B cell (primary cell): Measurements from ENCODE around the gene SPPL3. TPM values are rescaled to one million over a fixed set of nuclear protein-coding genes. Genes with fewer than 3 reads are reported as not detected.
"Not testable (repeated sequence)": the region's sequence is repeated elsewhere in the genome, so short reads cannot be mapped to it uniquely, and the experiment has no call there.

Experiments used
- ATAC-seq: fragments of 200-7000 bp; cut with Tn5 transposase; one replicate; pipeline ENCODE4 v1.10.0; 2021; ENCODE audit warnings: low read depth, mild to moderate bottlenecking, moderate number of reproducible peaks, moderate library complexity
- CTCF ChIA-PET: fragments of 350-600 bp; sonication (Branson Sonifier 250); formaldehyde crosslinking; loops from one replicate; lab custom pipeline; 2021; ENCODE audit warnings: antibody characterized with exemption, inconsistent platforms; lab: Charles Lee
- POLR2A ChIA-PET: fragments of 350-600 bp; sonication (Branson Sonifier 250); formaldehyde crosslinking; loops from one replicate; lab custom pipeline; 2021; ENCODE audit warnings: antibody characterized with exemption; lab: Charles Lee
- DNase-seq: peaks from one replicate; pipeline ENCODE4 v3.0.0; 2013
- H2AFZ ChIP-seq: 2 replicates; pipeline ENCODE4 v1.6.1; 2012; ENCODE audit warnings: mild to moderate bottlenecking, low read depth, low read length; ENCODE audit not compliant: insufficient read depth, poor library complexity, severe bottlenecking
- H3K27ac ChIP-seq, 2 donors: 1 replicate in 1 of 2; 2 replicates in 1 of 2; pipeline ENCODE4 v1.5.1; 2012 to 2013; ENCODE audit warnings: low read length in 2 of 2, mild to moderate bottlenecking in 2 of 2, moderate library complexity in 1 of 2
- H3K27me3 ChIP-seq, 4 experiments: fragments of 200-600 bp in 1 of 4; sonication (generic) in 1 of 4; replicated peaks in 1 of 4; 1 replicate in 2 of 4; 2 replicates in 2 of 4; pipeline versions ENCODE4 v1.6.1 to v1.7.0; 2013 to 2016; ENCODE audit warnings: low read length in 3 of 4, mild to moderate bottlenecking in 2 of 4, mixed read lengths in 1 of 4, moderate library complexity in 1 of 4; ENCODE audit not compliant: insufficient read depth in 4 of 4, control insufficient read depth in 3 of 4; ENCODE audit errors: control extremely low read depth in 1 of 4
- H3K36me3 ChIP-seq, 2 experiments: replicated peaks in 1 of 2; 1 replicate in 1 of 2; 2 replicates in 1 of 2; pipeline versions ENCODE4 v1.6.1 to v1.7.1; 2013; ENCODE audit warnings: low read length in 1 of 2; ENCODE audit not compliant: insufficient read depth in 2 of 2, control insufficient read depth in 1 of 2; ENCODE audit errors: control extremely low read depth in 1 of 2, extremely low read depth in 1 of 2
- H3K4me1 ChIP-seq, 2 donors: fragments of 200-600 bp in 1 of 2; sonication (generic) in 1 of 2; 1 replicate in 1 of 2; 2 replicates in 1 of 2; pipeline versions ENCODE4 v1.5.1 to v1.6.1; 2013 to 2017; ENCODE audit warnings: low read length in 2 of 2; ENCODE audit not compliant: control insufficient read depth in 2 of 2, insufficient read depth in 2 of 2
- H3K4me2 ChIP-seq: replicated peaks from 2 replicates; pipeline ENCODE3; 2012; ENCODE audit warnings: mild to moderate bottlenecking, low read depth, low read length; ENCODE audit not compliant: poor library complexity, severe bottlenecking
- H3K4me3 ChIP-seq, 5 experiments: fragments of 200-600 bp in 1 of 5; sonication (generic) in 1 of 5; 1 replicate in 3 of 5; 2 replicates in 2 of 5; pipeline versions ENCODE4 v1.5.1 to v1.7.0; 2011 to 2016; ENCODE audit warnings: low read length in 4 of 5, mild to moderate bottlenecking in 4 of 5, low read depth in 2 of 5, control low read depth in 1 of 5, moderate library complexity in 1 of 5; ENCODE audit not compliant: insufficient read depth in 1 of 5; ENCODE audit errors: control extremely low read depth in 1 of 5, extremely low read depth in 1 of 5
- H3K79me2 ChIP-seq: fragments of 200-600 bp; sonication (generic); one replicate; pipeline ENCODE4 v1.6.0; 2016; ENCODE audit warnings: low read length; ENCODE audit not compliant: control insufficient read depth, insufficient read depth
- H3K9ac ChIP-seq: fragments of 200-600 bp; sonication (generic); 2 replicates; pipeline ENCODE4 v1.6.1; 2017; ENCODE audit warnings: mild to moderate bottlenecking, low read length, moderate library complexity
- H3K9me3 ChIP-seq, 3 donors: one replicate each; pipeline versions ENCODE4 v1.6.1 to v1.7.1; 2013; ENCODE audit warnings: low read length in 2 of 3; ENCODE audit not compliant: control insufficient read depth in 2 of 3, insufficient read depth in 1 of 3; ENCODE audit errors: control extremely low read depth in 1 of 3
- H4K20me1 ChIP-seq: 2 replicates; pipeline ENCODE4 v1.6.0; 2012; ENCODE audit warnings: mild to moderate bottlenecking, low read length; ENCODE audit not compliant: insufficient read depth, control insufficient read depth, poor library complexity, severe bottlenecking
- H3K27ac Mint-ChIP-seq: one replicate; pipeline ENCODE4 v1.8.0; 2021; ENCODE audit warnings: mixed read lengths
- H3K27me3 Mint-ChIP-seq: one replicate; pipeline ENCODE4 v1.8.0; 2021; ENCODE audit warnings: mixed read lengths
- H3K4me1 Mint-ChIP-seq: one replicate; pipeline ENCODE4 v1.8.0; 2021; ENCODE audit warnings: mixed read lengths
- H3K4me3 Mint-ChIP-seq: one replicate; pipeline ENCODE4 v1.8.0; 2021; ENCODE audit warnings: mixed read lengths
- H3K9me3 Mint-ChIP-seq: one replicate; pipeline ENCODE4 v1.8.0; 2022; ENCODE audit warnings: mixed read lengths; ENCODE audit not compliant: insufficient read depth
- CTCF ChIP-seq: fragments of 200-600 bp; IDR thresholded peaks from one replicate; pipeline ENCODE4 v1.8.0; 2022; ENCODE audit warnings: antibody characterized with exemption, mild to moderate bottlenecking
- EZH2 ChIP-seq: IDR thresholded peaks from 2 replicates; pipeline ENCODE4 v1.6.1; 2012; ENCODE audit warnings: borderline replicate concordance, low read depth, mild to moderate bottlenecking, moderate library complexity, low read length; ENCODE audit not compliant: insufficient read depth, poor library complexity, severe bottlenecking
- WGBS: methylation state at CpG from one replicate; pipeline ENCODE4 v1.1.5; 2013; ENCODE audit warnings: missing lambda C conversion rate; ENCODE audit not compliant: insufficient coverage; 5-methylcytosine and 5-hydroxymethylcytosine counted together
- intact Hi-C: fragments of 100-400 bp; cut with micrococcal nuclease; formaldehyde crosslinking; loops from one replicate; pipeline ENCODE4 v1.10.0; 2022
- polyA plus RNA-seq: library from polyadenylated mRNA; depleted of rRNA; stranded (reverse); fragments of >200 nt; gene quantifications from 2 replicates; pipeline ENCODE4 v1.2.3, GENCODE V29; 2012
- total RNA-seq, 2 donors: library from RNA; stranded (reverse); fragments of 120-200 nt in 1 of 2; gene quantifications; 1 replicate in 1 of 2; 2 replicates in 1 of 2; pipeline versions ENCODE4 v1.2.3 to v1.2.4, GENCODE V29; 2013 to 2022

SPPL3 gene
- total and polyA plus RNA-seq, 2 donors (not counting 1 experiment from before 2014, with no cell fraction given): 12.3 to 43.6 TPM

DNA sequence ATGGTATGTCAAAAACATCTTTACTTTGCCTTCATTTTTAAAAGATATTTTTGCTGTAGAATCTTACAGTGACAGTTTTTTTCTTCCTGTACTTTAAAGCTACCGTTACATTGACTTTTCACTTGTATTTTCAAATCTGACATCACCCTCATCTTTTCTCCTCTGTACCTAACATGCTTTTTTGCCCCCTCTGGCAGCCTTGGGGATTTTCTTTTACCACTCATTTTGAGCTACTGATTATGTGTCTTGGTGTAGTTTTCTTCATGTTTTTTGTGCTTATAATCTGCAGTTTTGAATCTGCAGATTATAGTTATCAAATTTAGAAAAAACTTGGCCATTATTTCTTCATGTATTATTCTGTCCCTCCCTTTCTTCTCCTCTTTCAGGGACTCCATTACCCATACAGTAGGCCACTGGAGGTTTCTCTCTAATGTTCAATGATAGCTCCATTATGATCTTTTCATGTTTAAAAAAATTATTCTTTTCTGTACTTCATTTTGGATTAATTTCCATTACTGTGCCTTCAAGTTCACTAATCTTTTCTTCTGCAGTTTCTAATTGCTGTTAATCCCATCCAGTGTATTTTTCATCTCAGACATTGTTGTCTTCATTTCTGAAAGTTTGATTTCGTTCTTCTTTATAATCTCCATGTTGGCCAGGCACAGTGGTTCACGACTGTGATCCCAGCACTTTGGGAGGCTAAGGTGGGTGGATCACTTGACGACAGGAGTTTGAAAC lies 108.5 kb downstream of the SPPL3 start:
- POLR2A ChIA-PET: no interaction called here
- Histone ChIP-seq H2AFZ (no peak overlapping the region), H3K9me3 (peaks cover 0 to 18% (median 13%) of the 10 kb centered on the region in 3 donors), H4K20me1 (peaks cover 41% of the 10 kb centered on the region), H3K79me2 (peaks cover 34% of the 10 kb centered on the region), H3K36me3 (peaks cover 0 to under 1% of the 10 kb centered on the region in 2 experiments), H3K4me3 (no peak overlapping the region), H3K9ac (no peak overlapping the region), H3K4me1 (peaks cover 23% of the 10 kb centered on the region in 2 donors), H3K27me3 (no peaks in the 10 kb centered on the region), H3K4me2 (no peak overlapping the region), H3K27ac (no peak overlapping the region)
- 100% methylated on average over 2 of the region's 4 CpGs for WGBS
- no peak for TF ChIP-seq CTCF
- TF ChIP-seq EZH2: no peak
- Mint-ChIP-seq H3K4me3 (no peak overlapping the region), H3K27ac (no peak overlapping the region), H3K4me1 (peaks cover 38% of the 10 kb centered on the region), H3K9me3 (peaks cover 14% of the 10 kb centered on the region), H3K27me3 (no peaks in the 10 kb centered on the region)
- DNase-seq: no peak
- intact Hi-C loops: no loop called here
- CTCF ChIA-PET: no interaction called here
- no peak for ATAC-seq

DNA sequence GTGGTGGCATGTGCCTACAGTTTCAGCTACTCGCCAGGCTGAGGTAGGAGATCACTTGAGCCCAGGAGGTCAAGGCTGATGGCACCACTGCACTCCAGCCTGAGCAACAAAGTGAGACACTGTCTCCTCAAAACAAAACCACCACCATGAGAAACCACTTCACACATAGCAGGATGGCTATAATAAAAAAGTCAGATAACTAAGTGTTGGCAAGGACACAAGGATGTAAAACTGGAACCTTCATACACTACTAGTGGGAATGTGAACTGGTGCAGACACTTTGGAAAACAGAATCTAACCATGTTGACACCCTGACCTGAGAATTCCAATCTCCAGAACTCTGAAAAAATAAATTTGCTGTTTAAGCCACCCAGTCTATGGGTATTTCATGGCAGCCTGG lies 110.8 kb downstream of the SPPL3 start:
- peaks cover 0 to 18% (median 13%) of the 10 kb centered on the region in 3 donors for H3K9me3 ChIP-seq
- H2AFZ ChIP-seq: no peak overlapping the region
- DNase-seq: no peak
- TF ChIP-seq CTCF (no peak), EZH2 (no peak)
- Mint-ChIP-seq H3K27ac (no peak overlapping the region), H3K9me3 (peaks cover 14% of the 10 kb centered on the region), H3K27me3 (no peaks in the 10 kb centered on the region), H3K4me1 (peaks cover 21% of the 10 kb centered on the region), H3K4me3 (no peak overlapping the region)
- no peak overlapping the region for H3K27ac ChIP-seq
- no peaks in the 10 kb centered on the region for H3K27me3 ChIP-seq
- peaks cover 0 to 5% of the 10 kb centered on the region in 2 experiments for H3K36me3 ChIP-seq
- peaks cover 24% of the 10 kb centered on the region for H3K79me2 ChIP-seq
- peaks cover 5 to 7% of the 10 kb centered on the region in 2 donors for H3K4me1 ChIP-seq
- ChIA-PET CTCF (no interaction called here), POLR2A (no interaction called here)
- WGBS: no CpG with 5 or more reads among the region's 1 CpG
- H3K4me3 ChIP-seq: no peak overlapping the region
- no peak overlapping the region for H3K4me2 ChIP-seq
- H4K20me1 ChIP-seq: peaks cover 18% of the 10 kb centered on the region
- ATAC-seq: no peak
- H3K9ac ChIP-seq: no peak overlapping the region
- intact Hi-C loops: no loop called here

GRCh38 chr12:120792456-120792855 lies 111.7 kb downstream of the SPPL3 start:
- H3K4me2 ChIP-seq, ATAC-seq, H3K27ac ChIP-seq, H3K4me1 ChIP-seq, H3K27me3 Mint-ChIP-seq, intact Hi-C loops, H4K20me1 ChIP-seq, H3K9ac ChIP-seq, POLR2A ChIA-PET, H3K4me3 ChIP-seq, H3K4me3 Mint-ChIP-seq, CTCF ChIA-PET, DNase-seq, H3K27me3 ChIP-seq, H2AFZ ChIP-seq, H3K27ac Mint-ChIP-seq, H3K36me3 ChIP-seq: not testable (repeated sequence)
- 96% methylated on average over 9 of the region's 9 CpGs for WGBS
- Mint-ChIP-seq H3K4me1 (peaks cover 13% of the 10 kb centered on the region), H3K9me3 (peaks cover 14% of the 10 kb centered on the region)
- peaks cover 0 to 18% (median 13%) of the 10 kb centered on the region in 3 donors for H3K9me3 ChIP-seq
- H3K79me2 ChIP-seq: peaks cover 23% of the 10 kb centered on the region
